K562 (cell line): ENCODE measurements around the gene VEGFA. TPM values are rescaled to one million over a fixed set of nuclear protein-coding genes. Genes with fewer than 3 reads are reported as not detected.

Source experiments
- ATAC-seq: fragments of 200-7000 bp; cut with Tn5 transposase; 3 replicates; pipeline ENCODE4 v1.9.1; 2020; ENCODE audit warnings: moderate library complexity
- BruUV-seq: library from RNA; stranded (reverse); fragments of 400-500 nt; replicated peaks from 2 replicates; lab custom pipeline; 2021; lab: Mats Ljungman, UMichigan
- CTCF ChIA-PET: fragments of 300-600 bp; formaldehyde crosslinking; extraction: SDS; loops from one replicate; lab custom pipeline; 2021; ENCODE audit warnings: low intra/inter-chr PET ratio; lab: Yijun Ruan, JAX
- POLR2A ChIA-PET: fragments of 300-600, 350-650 bp; sonication (Branson Sonifier 250); formaldehyde crosslinking; extraction: SDS; loops from one replicate; lab custom pipeline; 2021; ENCODE audit warnings: antibody characterized with exemption, inconsistent platforms; lab: Yijun Ruan, JAX
- DNase-seq, 4 experiments: peaks; one replicate each; pipeline versions ENCODE4 v3.0.0 to v3.0.0-alpha.2; 2011 to 2018; ENCODE audit warnings: low spot score in 3 of 4, mixed read lengths in 3 of 4; ENCODE audit errors: extremely low read depth in 1 of 4
- FAIRE-seq: peaks from 2 replicates; lab custom pipeline; 2011; peaks lifted over from hg19 to GRCh38; lab: Jason Lieb, UNC
- H2AFZ ChIP-seq: 2 replicates; pipeline ENCODE4 v1.6.0; 2011; ENCODE audit warnings: low read depth, low read length, control low read depth, inconsistent platforms
- H3K27ac ChIP-seq: fragments of 200-600 bp; 3 replicates; pipeline ENCODE4 v1.8.0; 2011; ENCODE audit warnings: low read depth, mild to moderate bottlenecking, control low read depth, inconsistent platforms, low read length, moderate library complexity, mixed read lengths; ENCODE audit errors: extremely low read depth
- H3K27me3 ChIP-seq, 2 experiments: fragments of 300-600 bp in 1 of 2; 2 replicates in 1 of 2; 3 replicates in 1 of 2; pipeline versions ENCODE4 v1.6.0 to v1.8.0; 2011; ENCODE audit warnings: inconsistent platforms in 2 of 2, low read length in 2 of 2, mild to moderate bottlenecking in 1 of 2, mixed read lengths in 1 of 2, moderate library complexity in 1 of 2; ENCODE audit not compliant: control insufficient read depth in 2 of 2, insufficient read depth in 2 of 2
- H3K36me3 ChIP-seq: fragments of 300-600 bp; 3 replicates; pipeline ENCODE4 v1.8.0; 2011; ENCODE audit warnings: mild to moderate bottlenecking, low read length, inconsistent platforms; ENCODE audit not compliant: control insufficient read depth, insufficient read depth
- H3K4me1 ChIP-seq, 2 experiments: fragments of 200-600 bp in 1 of 2; replicated peaks in 1 of 2; 2 replicates in 1 of 2; 3 replicates in 1 of 2; pipeline versions ENCODE4 v1.5.1 to v1.8.0; 2011; ENCODE audit warnings: inconsistent platforms in 2 of 2, low read length in 2 of 2, mild to moderate bottlenecking in 1 of 2, mixed read lengths in 1 of 2, moderate library complexity in 1 of 2; ENCODE audit not compliant: control insufficient read depth in 2 of 2, insufficient read depth in 2 of 2
- H3K4me2 ChIP-seq: 2 replicates; pipeline ENCODE4 v1.6.1; 2011; ENCODE audit warnings: low read length, control low read depth, inconsistent platforms, mixed read lengths; ENCODE audit not compliant: insufficient read depth
- H3K4me3 ChIP-seq: fragments of 200-600 bp; sonication (generic), shearing (Covaris generic); 2 replicates; pipeline ENCODE4 v1.5.1; 2016; ENCODE audit warnings: control low read depth, inconsistent platforms
- H3K79me2 ChIP-seq: fragments of 200-600 bp; 3 replicates; pipeline ENCODE4 v1.8.0; 2011; ENCODE audit warnings: low read length, inconsistent platforms; ENCODE audit not compliant: control insufficient read depth, insufficient read depth
- H3K9ac ChIP-seq, 2 experiments: 2 replicates each; pipeline versions ENCODE4 v1.6.0 to v1.6.1; 2011; ENCODE audit warnings: low read depth in 2 of 2, low read length in 2 of 2, control low read depth in 1 of 2, inconsistent platforms in 1 of 2, mild to moderate bottlenecking in 1 of 2, mixed read lengths in 1 of 2; ENCODE audit not compliant: insufficient read depth in 1 of 2
- H3K9me1 ChIP-seq: one replicate; pipeline ENCODE4 v1.6.0; 2011; ENCODE audit warnings: inconsistent platforms, mild to moderate bottlenecking, low read length, moderate library complexity; ENCODE audit not compliant: control insufficient read depth, insufficient read depth
- H3K9me3 ChIP-seq: replicated peaks from 2 replicates; pipeline ENCODE4 v1.5.1; 2011; ENCODE audit warnings: low read depth, low read length, inconsistent platforms; ENCODE audit not compliant: control insufficient read depth, insufficient read depth
- H4K20me1 ChIP-seq: replicated peaks from 2 replicates; pipeline ENCODE4 v1.6.1; 2011; ENCODE audit warnings: low read length, inconsistent platforms, mixed read lengths; ENCODE audit not compliant: control insufficient read depth, insufficient read depth
- CCNT2 ChIP-seq: IDR thresholded peaks from 2 replicates; pipeline ENCODE4 v1.6.1; 2011; ENCODE audit warnings: borderline replicate concordance, low read depth, mild to moderate bottlenecking, moderate library complexity, mixed read lengths, low read length; ENCODE audit not compliant: insufficient read length; ENCODE audit errors: extremely low read depth
- CLOCK ChIP-seq: fragments of 250-450 bp; sonication (Bioruptor Pico); IDR thresholded peaks from 2 replicates; pipeline ENCODE4 v1.4.0; 2020; ENCODE audit warnings: mild to moderate bottlenecking, moderate library complexity, borderline replicate concordance
- IRF2 ChIP-seq: sonication (generic); formaldehyde crosslinking; IDR thresholded peaks from 2 replicates; pipeline ENCODE4 v1.8.1; 2022; ENCODE audit warnings: mild to moderate bottlenecking, missing genetic modification reagents
- LARP7 ChIP-seq: fragments of 450-650 bp; IDR thresholded peaks from 2 replicates; pipeline ENCODE4 v1.6.1; 2016
- MGA ChIP-seq: fragments of 450-650 bp; IDR thresholded peaks from 2 replicates; pipeline ENCODE4 v1.6.1; 2016; ENCODE audit warnings: mild to moderate bottlenecking, moderate library complexity
- SRSF1 ChIP-seq: fragments of 200-400 bp; formaldehyde crosslinking; IDR thresholded peaks from 2 replicates; pipeline ENCODE4 v1.6.1; 2017; ENCODE audit warnings: mild to moderate bottlenecking, low read depth, low read length, moderate library complexity
- ZNF274 ChIP-seq: IDR thresholded peaks from 2 replicates; pipeline ENCODE4 v1.6.1; 2011; ENCODE audit warnings: low read depth, mild to moderate bottlenecking, low read length, moderate library complexity, borderline replicate concordance
- WGBS: fragments of 100-300 bp; shearing (Covaris generic); methylation state at CpG from one replicate; pipeline ENCODE4 v1.1.6; 2016; ENCODE audit warnings: low coverage, mixed read lengths; ENCODE audit not compliant: insufficient coverage; ENCODE audit errors: missing lambda C conversion rate; 5-methylcytosine and 5-hydroxymethylcytosine counted together
- in situ Hi-C: fragments of 300-500 bp; cut with MboI; formaldehyde crosslinking; loops from 4 replicates; pipeline ENCODE4 v1.15.0; 2018; ENCODE audit warnings: inconsistent platforms, mixed read lengths
- intact Hi-C: fragments of 100-400 bp; cut with micrococcal nuclease; formaldehyde crosslinking; loops from 2 replicates; pipeline ENCODE4 v1.14.2; 2022
- polyA plus RNA-seq, 8 experiments: library from polyadenylated mRNA; depleted of rRNA in 4 of 8; stranded (reverse) in 5 of 8; unstranded in 3 of 8; fragments of >200 nt; fragmentation: Nextera tagmentation in 2 of 8; fragmentation: Illumina TruSeq in 1 of 8; extraction: Ambion mirVana in 2 of 8; extraction: Trizol in 1 of 8; gene quantifications; 2 replicates each; pipeline versions ENCODE4 v1.2.1 to v1.2.3, GENCODE V29; 2011 to 2014; ENCODE audit warnings: inconsistent platforms in 1 of 8, missing spikeins in 1 of 8
- total RNA-seq, 7 experiments: library from RNA; depleted of rRNA in 6 of 7; stranded (reverse); fragments of >200 nt in 6 of 7; fragmentation: Illumina TruSeq in 2 of 7; extraction: Trizol in 2 of 7; gene quantifications; 2 replicates each; pipeline versions ENCODE4 v1.2.1 to v1.2.3, GENCODE V29; 2011 to 2021; ENCODE audit warnings: low replicate concordance in 1 of 7

VEGFA gene
- total and polyA plus RNA-seq, 9 of the 15 experiments (the other 6 are each of a cell fraction or from before 2014, with no cell fraction given) = 14.0 to 271 (median 124) TPM

GRCh38 chr6:43761666-43762409 is 8.2 kb upstream of the VEGFA start:
- H3K9me1 ChIP-seq = no peaks in the 10 kb centered on the region
- POLR2A ChIA-PET = interaction anchor here (0.6 to 2.1 kb wide), 12 partner anchors 8 to 313 kb away, joined by 3 to 17 read pairs (median 3); partner anchors contain the start of genes MRPS18A and VEGFA
- no peaks in the 10 kb centered on the region for H4K20me1 ChIP-seq
- CTCF ChIA-PET = no interaction called here
- H2AFZ ChIP-seq = no peak overlapping the region
- H3K4me2 ChIP-seq = no peak overlapping the region
- BruUV-seq = no TSS peak
- H3K4me1 ChIP-seq = peaks cover 6 to 10% of the 10 kb centered on the region in 2 experiments; a peak in 4 of 5 replicates
- ATAC-seq = no peak
- no peak overlapping the region for H3K9ac ChIP-seq
- intact Hi-C loops (no loop called here), in situ Hi-C loops (no loop called here)
- H3K79me2 ChIP-seq = no peaks in the 10 kb centered on the region
- H3K27me3 ChIP-seq = peaks cover 10 to 31% of the 10 kb centered on the region in 2 experiments; a peak in 4 of 5 replicates
- DNase-seq = no peak
- no peak for FAIRE-seq
- no peak overlapping the region for H3K27ac ChIP-seq
- WGBS = 28% methylated on average over 9 of the region's 9 CpGs
- no peaks in the 10 kb centered on the region for H3K36me3 ChIP-seq
- no peaks in the 10 kb centered on the region for H3K9me3 ChIP-seq
- no peak overlapping the region for H3K4me3 ChIP-seq
- TF ChIP-seq ZNF274 (no peak), CLOCK (CRISPR knock-in tag) (no peak), SRSF1 (no peak), IRF2 (no peak), LARP7 (no peak), CCNT2 (no peak), MGA (no peak)
